Measurements from ENCODE around the gene ENOX2. TPM values are rescaled to one million over a fixed set of nuclear protein-coding genes. Genes with fewer than 3 reads are reported as not detected.

Gene ENOX2
- total RNA-seq, 6 donors from 2014 or later: 7.3 to 14.8 (median 9.6) TPM

GRCh38 chrX:130696542-130696941 lies 206.5 kb downstream of the ENOX2 start:
- Histone ChIP-seq H3K4me1 (no peaks in the 10 kb centered on the region), H3K27ac (no peak overlapping the region), H3K36me3 (peaks cover 0 to under 1% (median 0%) of the 10 kb centered on the region in 4 donors), H3K9me3 (no peaks in the 10 kb centered on the region), H3K4me3 (no peak overlapping the region), H3K27me3 (no peaks in the 10 kb centered on the region)
- TF ChIP-seq CTCF (IDR thresholded peaks at IDR 0.05) (no peak), POLR2AphosphoS5 (IDR thresholded peaks at IDR 0.05) (no peak), EP300 (IDR thresholded peaks at IDR 0.05) (no peak), POLR2A (IDR thresholded peaks at IDR 0.05) (no peak)
- ATAC-seq (ENCODE audit: low FRiP score in 2 of 2) (no peak), DNase-seq (no peak)
- WGBS, 2 donors: 59 to 89% methylated on average over 1 of the region's 1 CpG

GRCh38 chrX:130695931-130696330 lies 207.1 kb downstream of the ENOX2 start:
- Histone ChIP-seq H3K27ac (no peak overlapping the region), H3K4me3 (no peak overlapping the region), H3K4me1 (no peaks in the 10 kb centered on the region), H3K9me3 (no peaks in the 10 kb centered on the region), H3K36me3 (no peaks in the 10 kb centered on the region), H3K27me3 (no peaks in the 10 kb centered on the region)
- ATAC-seq (ENCODE audit: low FRiP score in 2 of 2) (no peak), DNase-seq (no peak)
- no peak for TF ChIP-seq POLR2A (IDR thresholded peaks at IDR 0.05)
- no peak for TF ChIP-seq POLR2AphosphoS5 (IDR thresholded peaks at IDR 0.05)
- no peak for TF ChIP-seq EP300 (IDR thresholded peaks at IDR 0.05)
- 80 to 85% methylated on average over 1 of the region's 1 CpG for WGBS, 2 donors

GRCh38 chrX:130694983-130695382 lies 208.0 kb downstream of the ENOX2 start:
- TF ChIP-seq POLR2A (IDR thresholded peaks at IDR 0.05): no peak
- no peak for TF ChIP-seq CTCF (IDR thresholded peaks at IDR 0.05)
- TF ChIP-seq POLR2AphosphoS5 (IDR thresholded peaks at IDR 0.05): no peak
- no peak for TF ChIP-seq EP300 (IDR thresholded peaks at IDR 0.05)
- ATAC-seq (ENCODE audit: low FRiP score in 2 of 2): no peak
- no peak overlapping the region for H3K4me3 ChIP-seq
- DNase-seq: no peak
- H3K27me3 ChIP-seq: no peaks in the 10 kb centered on the region
- WGBS, 2 donors: 39 to 74% methylated on average over 2 of the region's 2 CpGs
- no peaks in the 10 kb centered on the region for H3K36me3 ChIP-seq
- no peak overlapping the region for H3K27ac ChIP-seq
- no peaks in the 10 kb centered on the region for H3K4me1 ChIP-seq
- H3K9me3 ChIP-seq: no peaks in the 10 kb centered on the region

GRCh38 chrX:130691576-130691975 lies 211.4 kb downstream of the ENOX2 start:
- H3K27ac ChIP-seq: no peak overlapping the region
- no peak for DNase-seq
- no peaks in the 10 kb centered on the region for H3K9me3 ChIP-seq
- H3K4me3 ChIP-seq: no peak overlapping the region
- H3K36me3 ChIP-seq: peaks cover 0 to 3% (median 0%) of the 10 kb centered on the region in 4 donors
- ATAC-seq (ENCODE audit: low FRiP score in 2 of 2): no peak
- no peaks in the 10 kb centered on the region for H3K27me3 ChIP-seq
- no peaks in the 10 kb centered on the region for H3K4me1 ChIP-seq
- TF ChIP-seq POLR2AphosphoS5 (IDR thresholded peaks at IDR 0.05) (no peak), POLR2A (IDR thresholded peaks at IDR 0.05) (no peak), EP300 (IDR thresholded peaks at IDR 0.05) (no peak), CTCF (IDR thresholded peaks at IDR 0.05) (no peak)
- 50 to 54% methylated on average over 3 of the region's 3 CpGs for WGBS, 2 donors

GRCh38 chrX:130688360-130688759 lies 214.6 kb downstream of the ENOX2 start:
- TF ChIP-seq CTCF (IDR thresholded peaks at IDR 0.05) (no peak), EP300 (IDR thresholded peaks at IDR 0.05) (no peak), POLR2A (IDR thresholded peaks at IDR 0.05) (no peak)
- Histone ChIP-seq H3K27me3 (no peaks in the 10 kb centered on the region), H3K36me3 (peaks cover 0 to 3% (median 0%) of the 10 kb centered on the region in 4 donors), H3K9me3 (no peaks in the 10 kb centered on the region), H3K27ac (no peak overlapping the region), H3K4me3 (no peak overlapping the region), H3K4me1 (no peaks in the 10 kb centered on the region)
- WGBS, 2 donors: 80 to 81% methylated on average over 5 of the region's 5 CpGs
- no peak for ATAC-seq (ENCODE audit: low FRiP score in 2 of 2)
- DNase-seq: no peak

Data from upper lobe of left lung (tissue), 6 donors.